NCI-H1048 (cell line): Measurements from ENCODE around the gene PACS2.
"Not testable (repeated sequence)": the region's sequence is repeated elsewhere in the genome, so short reads cannot be mapped to it uniquely, and the experiment has no call there.

Experiments used
- DNase-seq: peaks from one replicate; lab custom pipeline; 2025; lab: John Stamatoyannopoulos, UW

The PACS2 gene

DNA sequence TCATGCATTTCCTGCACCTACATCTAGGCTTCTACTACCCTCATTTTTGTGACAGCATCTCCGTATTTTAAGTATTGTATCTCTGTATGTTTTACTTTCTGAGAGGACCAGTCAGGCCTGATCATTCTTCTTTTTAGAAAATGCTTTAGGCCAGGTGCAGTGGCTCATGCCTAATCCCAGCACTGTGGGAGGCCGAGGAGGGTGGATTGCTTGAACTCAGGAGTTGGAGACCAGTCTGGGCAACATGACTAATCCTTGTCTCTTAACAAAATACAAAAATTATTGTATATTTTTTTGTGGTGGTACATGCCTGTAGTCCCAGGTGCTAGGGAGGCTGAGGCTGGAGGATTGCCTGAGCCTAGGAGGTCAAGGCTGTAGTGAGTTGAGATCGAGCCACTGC lies 36.9 kb downstream of the PACS2 start:
- no peak for DNase-seq

DNA sequence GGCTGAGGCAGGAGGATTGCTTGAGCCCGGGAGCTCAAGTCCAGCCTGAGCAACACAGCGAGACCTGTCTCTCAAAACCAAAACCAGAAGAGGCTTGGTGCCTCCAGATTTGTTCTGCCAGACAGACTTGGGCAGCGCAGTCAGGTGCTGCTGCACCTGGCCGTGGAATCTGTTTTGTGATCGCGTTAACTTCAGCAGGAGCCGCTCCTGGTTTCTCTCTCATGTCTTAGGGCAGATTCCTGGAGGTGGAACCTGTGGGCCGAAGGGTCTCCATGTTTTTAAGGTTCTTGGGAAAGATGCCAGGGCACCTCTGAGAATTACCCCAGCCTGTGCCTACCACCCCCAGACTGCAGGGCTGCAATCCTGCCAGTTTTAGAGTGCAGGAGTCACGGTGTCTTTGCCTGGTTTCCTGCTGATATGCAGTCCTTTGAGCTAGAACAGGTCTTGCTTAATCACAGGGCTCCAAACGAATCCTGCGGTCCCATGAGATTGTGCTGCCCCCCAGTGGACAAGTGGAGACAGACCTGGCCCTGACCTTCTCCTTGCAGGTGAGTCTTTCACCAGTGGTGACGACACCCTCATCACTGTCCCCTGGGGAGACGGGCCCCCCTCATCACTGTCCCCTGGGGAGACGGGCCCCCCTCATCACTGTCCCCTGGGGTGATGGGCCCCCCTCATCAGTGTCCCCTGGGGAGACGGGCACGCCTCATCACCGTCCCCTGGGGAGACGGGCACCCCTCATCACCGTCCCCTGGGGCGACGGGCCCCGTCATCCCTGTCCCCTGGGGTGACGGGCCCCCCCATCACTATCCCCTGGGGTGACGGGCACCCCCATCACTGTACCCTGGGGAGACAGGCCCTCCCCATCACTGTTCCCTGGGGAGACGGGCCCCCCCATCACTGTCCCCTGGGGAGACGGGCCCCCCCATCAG lies 37.6 kb downstream of the PACS2 start:
- peak; percentile 69 for DNase-seq

DNA sequence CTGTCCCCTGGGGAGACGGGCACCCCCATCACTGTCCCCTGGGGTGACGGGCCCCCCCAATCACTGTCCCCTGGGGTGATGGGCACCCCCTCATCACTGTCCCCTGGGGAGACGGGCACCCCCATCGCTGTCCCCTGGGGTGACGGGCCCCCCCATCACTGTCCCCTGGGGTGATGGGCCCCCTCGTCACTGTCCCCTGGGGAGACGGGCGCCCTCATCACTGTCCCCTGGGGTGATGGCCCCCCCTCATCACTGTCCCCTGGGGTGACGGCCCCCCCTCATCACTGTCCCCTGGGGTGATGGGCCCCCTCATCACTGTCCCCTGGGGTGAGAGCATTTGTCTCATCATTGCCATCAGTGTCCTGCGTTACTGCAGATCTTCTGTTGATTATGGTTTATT lies 38.6 kb downstream of the PACS2 start:
- DNase-seq, result no peak

DNA sequence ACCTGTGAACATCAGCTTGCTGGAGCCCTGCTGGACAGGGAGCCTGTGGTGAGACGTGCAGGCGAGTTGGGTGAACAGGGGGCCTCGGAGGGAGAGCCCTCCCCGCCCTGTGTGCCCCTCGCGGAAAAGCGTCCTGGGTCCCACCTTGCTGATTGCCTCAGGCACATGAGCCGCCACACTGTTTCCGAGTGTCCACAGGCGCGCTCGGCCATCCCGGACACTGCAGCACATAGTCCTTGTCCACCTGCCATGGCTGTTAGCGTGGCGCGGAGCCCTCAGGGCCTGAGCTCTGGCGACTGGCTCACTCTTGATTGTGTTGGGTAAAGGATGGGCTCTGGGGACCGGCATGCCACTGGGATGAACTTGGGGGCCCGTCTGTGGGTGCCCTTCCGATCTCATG lies 40.0 kb downstream of the PACS2 start:
- no peak for DNase-seq

DNA sequence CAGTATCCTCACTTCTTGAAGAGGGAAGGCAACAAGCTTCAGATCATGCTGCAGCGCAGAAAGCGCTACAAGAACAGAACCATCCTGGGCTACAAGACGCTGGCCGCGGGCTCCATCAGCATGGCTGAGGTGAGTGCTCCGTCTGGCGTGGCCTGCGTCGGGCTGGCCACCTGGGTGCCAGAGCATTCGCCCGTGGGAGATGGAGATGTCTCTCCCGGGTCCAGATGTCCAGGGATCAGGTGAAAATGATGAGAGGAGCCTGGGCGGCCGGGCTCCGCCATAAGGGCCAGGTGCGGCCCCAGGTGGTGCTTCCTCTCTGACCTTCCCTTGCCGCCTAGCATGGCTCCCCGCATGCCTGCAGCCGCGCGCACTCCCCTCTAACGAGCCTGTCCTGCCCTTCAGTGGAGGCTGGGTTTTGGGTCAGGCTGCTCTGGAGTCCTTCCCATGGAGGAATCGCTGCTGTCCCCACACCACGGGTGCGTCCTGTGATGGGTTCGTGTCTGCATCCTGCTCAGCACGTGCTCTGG lies 40.6 kb downstream of the PACS2 start:
- DNase-seq, result no peak

DNA sequence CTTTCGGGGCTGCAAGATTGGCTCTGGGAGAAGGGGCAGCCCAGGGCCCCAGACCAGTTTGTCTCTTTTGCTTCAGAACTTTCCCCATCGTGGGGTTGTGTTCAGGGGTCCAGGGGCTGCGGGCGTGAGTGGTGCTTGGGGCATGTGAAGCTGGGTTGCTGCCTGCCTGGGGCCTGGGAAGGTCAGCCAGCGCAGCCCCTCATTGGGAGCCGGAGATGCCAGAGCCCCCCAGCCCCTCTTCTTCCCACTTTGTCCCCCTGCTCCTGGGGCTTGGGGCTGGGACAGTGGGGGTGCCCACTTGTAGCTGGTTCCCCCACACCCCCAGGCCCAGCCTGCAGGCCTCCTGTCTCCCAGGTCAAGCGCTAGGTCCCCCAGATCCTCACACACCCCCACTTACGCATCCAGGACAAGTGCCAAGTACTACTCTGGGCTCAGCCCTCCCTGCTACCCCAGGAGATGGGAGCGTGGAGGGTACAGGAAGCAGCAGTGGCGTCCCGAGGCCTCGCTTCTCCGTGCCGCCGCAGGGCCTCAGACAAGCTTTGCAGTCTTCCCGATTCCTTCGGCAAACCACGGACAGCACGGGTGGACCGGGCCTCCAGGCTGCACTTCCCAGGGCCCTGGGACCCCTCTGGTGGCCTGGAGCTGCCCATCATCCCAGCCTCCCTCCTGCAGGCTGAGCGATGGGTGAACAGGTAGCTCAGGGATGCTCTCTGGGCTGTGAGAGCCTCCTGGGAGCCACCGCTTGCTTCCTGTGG lies 41.5 kb downstream of the PACS2 start:
- DNase-seq, result no peak

DNA sequence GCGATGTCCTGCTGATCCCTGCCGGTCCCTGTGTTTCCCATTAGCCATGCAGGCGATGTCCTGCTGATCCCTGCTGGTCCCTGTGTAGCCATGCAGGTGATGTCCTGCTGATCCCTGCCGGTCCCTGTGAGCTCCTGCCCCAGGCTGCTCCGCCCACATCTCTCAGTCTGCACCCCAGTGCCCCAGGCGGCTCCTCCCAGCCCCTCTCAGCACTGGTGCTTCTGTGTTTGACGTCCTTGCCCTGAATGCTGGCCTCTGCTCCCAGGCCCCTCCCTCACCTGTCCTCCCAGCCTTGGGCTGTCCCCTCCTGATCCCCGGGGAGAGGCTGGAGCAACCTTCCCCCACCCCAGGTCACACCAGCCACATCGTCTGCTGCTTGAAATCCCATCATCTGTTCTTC lies 42.4 kb downstream of the PACS2 start:
- no peak for DNase-seq

DNA sequence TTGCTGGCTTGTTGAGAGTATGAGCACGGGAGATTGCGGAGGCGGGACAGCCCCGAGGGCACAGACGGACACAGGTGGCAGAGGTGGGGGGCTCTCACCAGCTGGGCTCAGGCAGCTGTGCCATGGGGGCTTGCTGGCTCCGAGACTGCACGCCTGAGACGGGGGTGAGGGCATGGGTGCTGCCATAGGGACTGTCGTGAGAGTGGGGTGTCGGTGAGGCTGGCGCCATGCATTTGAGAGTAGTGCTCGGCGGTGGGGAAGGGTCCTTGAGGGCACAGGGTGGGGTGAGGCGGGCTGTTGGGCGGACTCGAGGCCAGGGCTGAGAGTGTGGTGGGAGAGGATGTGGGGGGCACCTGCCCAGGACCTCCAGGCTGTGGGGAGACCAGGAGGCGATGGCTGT lies 43.1 kb downstream of the PACS2 start:
- DNase-seq, result no peak

DNA sequence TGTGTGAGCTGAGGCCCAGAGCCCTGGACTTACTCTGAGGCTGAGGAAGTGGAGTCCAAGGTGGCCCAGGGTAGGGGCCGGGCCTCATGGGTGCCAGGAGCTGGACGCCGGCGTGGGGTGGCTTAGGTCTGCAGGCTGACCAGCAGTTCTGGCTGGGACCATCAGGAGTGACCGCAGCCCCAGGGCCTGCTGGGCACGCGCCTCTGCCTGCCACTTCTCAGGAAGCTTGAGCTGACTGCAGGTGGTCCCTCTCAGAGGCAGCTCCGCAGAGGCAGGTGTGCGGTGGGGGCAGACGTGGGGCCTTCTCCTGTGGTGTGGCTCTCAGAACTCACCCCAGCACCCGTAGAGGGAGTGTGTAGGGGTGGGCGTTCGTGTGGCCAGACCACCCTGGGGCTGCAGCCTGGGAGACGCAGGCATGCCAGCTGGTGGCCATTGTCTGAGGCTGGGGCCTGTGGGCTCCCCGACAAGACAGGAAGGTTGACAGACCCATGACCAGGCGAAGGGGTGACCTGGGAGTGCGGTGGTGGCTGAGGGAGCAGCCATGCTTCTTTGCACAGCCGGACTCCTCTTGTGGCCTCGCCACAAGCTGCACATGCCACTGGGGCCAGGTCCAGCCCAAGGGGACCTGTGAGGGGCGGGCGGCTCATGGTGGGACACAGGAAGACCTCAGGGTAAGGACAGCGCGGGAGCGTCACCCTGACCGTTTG lies 43.7 kb downstream of the PACS2 start:
- no peak for DNase-seq

DNA sequence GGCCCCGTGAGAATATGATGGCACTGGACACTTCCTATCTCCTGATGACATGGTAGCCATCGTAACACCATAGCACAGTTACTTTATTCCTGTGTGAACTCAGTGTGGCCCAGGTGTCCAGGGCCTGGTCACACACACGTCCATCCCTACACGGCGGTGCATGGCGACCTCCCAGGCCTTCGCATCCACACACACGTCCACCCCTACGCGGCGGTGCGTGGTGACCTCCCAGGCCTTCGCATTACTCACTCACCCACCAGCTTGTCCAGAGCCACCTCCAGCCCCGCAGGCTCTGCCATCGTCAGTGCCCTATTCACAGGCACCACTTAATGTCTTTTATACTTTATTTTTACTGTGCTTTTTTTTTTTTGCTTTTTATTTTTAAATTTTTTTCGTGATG lies 44.4 kb downstream of the PACS2 start:
- DNase-seq, result no peak

DNA sequence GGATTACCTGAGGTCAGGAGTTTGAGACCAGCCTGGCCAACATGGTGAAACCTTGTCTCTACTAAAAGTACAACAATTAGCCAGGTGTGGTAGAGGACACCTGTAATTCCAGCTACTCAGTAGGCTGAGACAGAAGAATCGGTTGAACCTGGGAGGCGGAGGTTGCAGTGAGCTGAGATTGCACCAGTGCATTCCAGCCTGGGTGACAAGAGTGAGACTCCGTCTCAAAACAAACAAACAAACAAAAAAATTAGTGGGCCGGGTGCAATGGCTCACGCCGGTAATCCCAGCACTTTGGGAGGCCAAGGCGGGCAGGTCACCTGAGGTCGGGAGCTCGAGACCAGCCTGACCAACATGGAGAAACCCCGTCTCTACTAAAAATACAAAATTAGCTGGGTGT lies 46.9 kb downstream of the PACS2 start:
- DNase-seq, result not testable (repeated sequence)

DNA sequence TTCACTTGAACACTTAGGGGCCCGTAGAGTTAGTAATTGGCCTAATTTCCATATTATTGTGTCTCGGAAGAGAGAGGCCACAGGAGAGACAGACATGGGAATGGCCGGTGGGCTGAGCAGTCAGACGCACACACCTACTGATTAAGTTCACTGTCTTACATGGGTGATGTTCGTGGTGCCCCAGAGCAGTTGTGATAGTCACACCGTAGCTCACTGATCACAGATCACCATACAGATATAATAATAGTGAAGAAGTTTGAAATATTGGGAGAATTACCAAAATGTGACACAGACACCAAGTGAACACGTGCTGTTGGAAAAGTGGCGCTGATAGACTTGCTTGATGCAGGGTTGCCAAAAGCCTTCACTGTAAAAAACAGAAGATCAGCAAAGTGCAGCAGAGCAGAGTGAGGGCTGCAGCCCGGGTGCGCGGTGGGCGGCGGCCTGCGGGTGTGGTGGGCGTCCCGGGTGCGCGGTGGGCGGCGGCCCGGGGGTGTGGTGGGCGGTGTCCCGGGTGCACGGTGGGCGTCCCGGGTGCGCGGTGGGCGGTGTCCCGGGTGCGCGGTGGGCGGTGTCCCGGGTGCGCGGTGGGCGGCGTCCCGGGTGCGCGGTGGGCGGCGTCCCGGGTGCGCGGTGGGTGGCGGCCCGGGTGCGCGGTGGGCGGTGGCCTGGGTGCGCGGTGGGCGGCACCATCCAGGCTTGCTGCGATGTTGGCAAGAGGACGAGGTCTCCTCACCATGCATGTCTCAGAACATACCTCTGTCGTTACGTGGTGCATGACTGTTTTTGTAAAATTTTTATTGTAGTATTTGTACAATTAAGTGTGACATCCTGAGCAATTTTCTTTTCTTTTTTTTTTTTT lies 49.5 kb downstream of the PACS2 start:
- no peak for DNase-seq

DNA sequence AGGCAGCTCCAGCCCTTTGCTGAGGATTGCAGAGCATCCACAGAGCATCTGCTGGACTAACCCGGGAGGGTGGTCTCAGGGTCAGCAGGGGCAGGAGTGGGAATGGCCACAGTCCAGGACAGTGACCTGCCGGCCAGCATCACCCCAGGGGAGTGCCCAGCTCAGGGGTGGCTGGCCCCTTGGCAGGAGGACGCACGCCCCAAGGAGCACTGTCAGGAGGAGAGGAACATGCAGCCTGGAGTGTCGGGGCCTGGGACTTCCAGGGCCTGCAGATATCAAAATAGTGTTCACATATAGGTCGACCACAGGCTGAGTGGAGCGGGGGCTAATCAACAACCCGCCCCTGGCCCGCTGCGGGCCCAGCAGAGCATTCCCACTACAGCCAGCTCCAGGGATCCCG lies 50.6 kb downstream of the PACS2 start:
- no peak for DNase-seq

DNA sequence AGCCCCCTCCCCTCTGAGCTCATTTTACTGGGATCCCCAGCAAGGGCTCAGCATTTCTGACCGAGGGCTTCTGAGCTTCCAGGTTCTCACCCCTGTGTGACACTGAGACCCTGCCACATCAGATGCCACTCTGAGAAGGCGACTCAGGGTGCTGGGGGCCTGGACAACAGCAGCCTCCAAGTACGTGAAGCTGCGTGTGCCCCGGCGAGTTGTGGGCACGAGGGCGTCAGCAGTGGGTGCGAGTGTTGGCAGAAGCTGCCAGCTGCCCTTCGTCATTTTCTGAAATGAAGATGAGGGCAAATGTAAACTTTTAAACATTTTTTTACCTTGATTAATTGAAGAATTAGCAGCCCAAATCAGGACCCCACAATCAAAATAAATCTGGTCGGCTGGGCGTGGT lies 51.1 kb downstream of the PACS2 start:
- no peak for DNase-seq

DNA sequence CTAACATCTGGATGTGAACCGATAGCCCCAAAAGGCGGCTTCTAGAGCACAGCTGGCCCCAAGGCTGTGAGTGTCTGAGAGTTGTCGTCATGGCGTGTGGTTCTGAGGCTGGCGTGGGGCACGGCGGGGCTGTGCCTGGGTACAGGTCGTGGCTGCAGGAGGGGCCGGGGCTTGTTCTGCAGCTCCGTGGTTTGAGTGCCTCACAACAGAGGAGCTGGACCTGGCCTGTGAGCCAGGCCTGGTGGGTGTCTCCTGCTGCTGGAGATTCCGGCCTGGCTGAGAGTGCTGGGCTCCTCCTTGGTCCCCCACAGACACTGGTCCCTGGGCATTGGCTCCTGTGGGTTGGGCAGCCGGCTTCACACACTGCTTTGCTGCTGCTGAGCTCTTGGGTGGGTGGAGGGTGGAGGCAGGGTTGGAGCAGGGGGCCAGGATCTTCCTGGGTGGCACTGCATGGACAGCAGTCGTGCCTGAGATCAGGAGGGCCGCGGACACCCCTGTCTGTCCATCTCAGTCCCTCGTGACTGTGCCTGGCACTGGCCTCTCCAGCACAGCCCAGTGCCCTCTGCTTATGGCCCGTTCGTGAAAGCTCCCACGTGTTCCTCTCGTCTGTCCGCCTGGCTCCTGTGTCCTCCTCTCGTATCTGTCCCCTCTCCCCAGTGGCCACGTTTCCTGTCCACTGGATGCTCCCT lies 52.0 kb downstream of the PACS2 start:
- no peak for DNase-seq

DNA sequence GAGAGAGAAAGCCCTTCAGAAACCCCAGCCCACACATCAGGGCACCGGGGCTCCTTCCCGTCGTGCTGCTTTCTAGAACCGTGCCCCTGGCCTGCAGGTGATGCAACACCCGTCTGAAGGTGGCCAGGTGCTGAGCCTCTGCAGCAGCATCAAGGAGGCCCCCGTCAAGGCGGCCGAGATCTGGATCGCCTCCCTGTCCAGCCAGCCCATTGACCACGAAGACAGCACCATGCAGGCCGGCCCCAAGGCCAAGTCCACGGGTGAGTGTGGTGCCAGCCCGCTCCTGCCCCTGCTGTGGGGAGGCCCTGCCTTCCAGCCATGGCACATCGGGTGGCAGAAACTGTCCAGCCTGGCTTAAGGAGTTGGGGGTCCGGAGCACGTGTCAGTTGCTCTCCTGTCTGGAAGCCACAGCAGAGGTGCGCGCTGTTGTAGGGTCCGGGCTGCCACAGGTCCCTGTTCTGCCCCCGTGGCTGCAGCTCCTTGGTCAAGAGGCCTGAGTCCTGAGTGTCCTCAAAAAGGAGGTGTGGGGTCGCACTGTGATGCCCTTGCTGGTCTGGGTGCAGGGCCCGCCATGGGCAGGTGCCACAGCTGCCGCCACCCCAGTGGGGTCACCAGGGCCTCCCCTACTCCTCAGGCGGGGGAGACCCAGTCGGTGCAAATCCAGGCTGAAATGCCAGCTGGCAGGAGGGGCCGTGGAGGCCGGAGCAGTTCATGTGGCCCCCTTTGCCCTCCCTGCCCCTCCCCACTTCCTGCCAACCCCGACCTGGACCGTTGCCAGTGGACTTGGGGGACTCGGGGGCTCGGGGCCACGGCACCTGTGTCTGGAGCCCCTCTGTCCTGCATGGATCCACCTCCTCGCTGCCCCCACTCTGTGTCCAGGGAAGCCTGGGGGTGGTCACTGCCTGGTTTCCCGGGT lies 52.8 kb downstream of the PACS2 start:
- DNase-seq, result no peak

DNA sequence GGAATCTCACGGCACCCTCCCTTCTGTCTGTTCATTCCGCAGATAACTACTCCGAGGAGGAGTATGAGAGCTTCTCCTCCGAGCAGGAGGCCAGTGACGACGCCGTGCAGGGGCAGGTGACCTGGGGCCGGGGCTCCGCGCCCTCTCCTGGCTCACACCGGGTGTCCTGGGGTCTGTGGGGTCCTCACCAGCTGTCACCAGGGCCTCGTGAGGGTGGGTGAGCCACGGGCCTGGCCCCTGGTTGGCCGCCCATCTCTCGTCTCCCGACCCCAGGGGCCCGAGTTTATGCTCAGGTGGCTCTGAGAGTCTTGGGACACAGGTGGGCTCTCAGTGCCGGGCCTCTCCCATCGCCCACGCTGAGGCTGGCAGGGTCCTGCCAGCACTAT lies 53.5 kb downstream of the PACS2 start:
- no peak for DNase-seq

DNA sequence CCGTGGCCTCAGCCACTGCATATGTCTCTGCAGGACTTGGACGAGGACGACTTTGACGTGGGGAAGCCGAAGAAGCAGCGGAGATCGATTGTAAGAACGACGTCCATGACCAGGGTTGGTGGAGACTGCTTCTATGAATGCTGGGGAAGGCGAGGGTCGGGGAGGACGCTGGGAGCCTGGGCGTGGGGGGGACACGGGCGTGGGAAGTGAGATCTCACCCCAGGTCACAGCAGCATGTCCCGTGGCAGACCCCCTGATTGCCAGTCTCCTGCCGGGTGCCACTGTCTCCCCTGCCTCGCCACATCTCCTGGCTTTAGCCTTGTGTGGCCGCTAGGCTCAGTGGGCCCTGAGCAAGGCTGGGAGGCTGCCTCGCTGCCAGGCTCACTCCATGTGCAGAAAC lies 53.9 kb downstream of the PACS2 start:
- DNase-seq, result no peak

DNA sequence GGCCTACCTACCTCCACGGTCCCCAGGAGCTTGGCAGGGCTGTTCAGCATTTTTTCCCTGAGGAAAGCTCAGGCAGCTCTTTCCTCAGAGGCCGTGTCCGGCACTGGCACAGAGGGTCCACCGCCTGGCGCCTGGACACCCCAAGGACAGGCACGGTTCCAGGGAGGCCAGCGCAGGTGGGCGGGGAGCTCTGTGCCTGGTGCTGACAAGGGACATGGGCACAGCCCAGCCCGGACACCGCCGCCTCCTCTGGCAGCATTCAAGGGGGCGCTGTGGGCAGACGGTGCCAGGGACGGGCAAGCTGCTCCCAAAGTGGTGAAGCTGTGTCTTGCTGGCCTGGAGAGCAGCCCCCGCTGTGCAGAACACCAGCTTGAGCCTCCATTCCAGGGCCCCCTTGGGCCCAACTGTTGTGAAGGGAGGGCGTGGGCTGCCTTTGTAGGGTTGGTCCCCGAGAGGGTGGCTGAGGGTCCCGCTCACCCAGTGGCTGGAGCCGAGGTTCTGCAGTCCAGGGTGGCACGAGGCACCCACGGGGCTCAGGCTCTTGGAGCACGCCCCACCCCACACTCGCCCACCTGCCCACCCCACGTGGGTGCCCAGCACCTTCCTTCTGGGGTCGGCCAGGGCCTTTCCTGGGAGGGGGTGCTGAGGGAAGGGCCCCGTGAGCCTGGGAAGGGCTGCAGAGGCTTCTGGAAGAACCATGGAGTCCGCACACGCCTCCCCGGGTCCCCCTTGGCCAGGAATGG lies 54.5 kb downstream of the PACS2 start:
- no peak for DNase-seq
